Measurements from ENCODE around the gene MYO1D.

GRCh38 chr17:32481193-32481592 is 395.7 kb downstream of the MYO1D start:
- no peak for TF ChIP-seq CTCF (conservative IDR thresholded peaks at IDR 0.05; ENCODE audit: low read length)
- no peak for TF ChIP-seq EZH2phosphoT487 (IDR thresholded peaks at IDR 0.05; ENCODE audit: borderline replicate concordance, low read depth, low read length)
